IMR-90 (cell line): Measurements from ENCODE around the gene COPS9. TPM values are rescaled to one million over a fixed set of nuclear protein-coding genes. Genes with fewer than 3 reads are reported as not detected.

Experiments used
- ATAC-seq: fragments of 200-7000 bp; cut with Tn5 transposase; 2 replicates; pipeline ENCODE4 v1.9.1; 2020; ENCODE audit warnings: low read depth, mild to moderate bottlenecking, moderate library complexity
- BruUV-seq: library from RNA; stranded (reverse); fragments of 400-500 nt; replicated peaks from 2 replicates; lab custom pipeline; 2021; lab: Mats Ljungman, UMichigan
- CTCF ChIA-PET: fragments of 300-600 bp; formaldehyde crosslinking; extraction: SDS; loops from one replicate; lab custom pipeline; 2021; ENCODE audit warnings: antibody characterized with exemption; lab: Yijun Ruan, JAX
- POLR2A ChIA-PET: fragments of 300-600 bp; sonication (Branson Sonifier 250); formaldehyde crosslinking; loops from one replicate; lab custom pipeline; 2022; ENCODE audit warnings: antibody characterized with exemption; ENCODE audit not compliant: unreplicated experiment; lab: Charles Lee
- DNase-seq: peaks from one replicate; pipeline ENCODE4 v3.0.0; 2013
- H2AFZ ChIP-seq: replicated peaks from 2 replicates; pipeline ENCODE3; 2013; ENCODE audit warnings: low read length, mild to moderate bottlenecking; ENCODE audit not compliant: poor library complexity
- H2AK5ac ChIP-seq: 2 replicates; pipeline ENCODE4 v1.6.1; 2013; ENCODE audit warnings: low read depth, low read length, inconsistent platforms
- H2AK9ac ChIP-seq: replicated peaks from 2 replicates; pipeline ENCODE3; 2013; ENCODE audit warnings: mild to moderate bottlenecking, low read depth, low read length, moderate library complexity; ENCODE audit not compliant: poor library complexity
- H2BK120ac ChIP-seq: 2 replicates; pipeline ENCODE4 v1.6.1; 2013; ENCODE audit warnings: low read depth, low read length, inconsistent platforms
- H2BK15ac ChIP-seq: 3 replicates; pipeline ENCODE4 v1.6.1; 2013; ENCODE audit warnings: low read depth, low read length, inconsistent platforms
- H2BK20ac ChIP-seq: 2 replicates; pipeline ENCODE4 v1.6.1; 2013; ENCODE audit warnings: low read depth, mild to moderate bottlenecking, inconsistent platforms, low read length, moderate library complexity
- H2BK5ac ChIP-seq: 2 replicates; pipeline ENCODE4 v1.6.1; 2013; ENCODE audit warnings: mild to moderate bottlenecking, low read depth, low read length, inconsistent platforms; ENCODE audit not compliant: poor library complexity, severe bottlenecking
- H3K14ac ChIP-seq: replicated peaks from 2 replicates; pipeline ENCODE4 v1.6.1; 2013; ENCODE audit warnings: low read depth, low read length, inconsistent platforms
- H3K18ac ChIP-seq: 2 replicates; pipeline ENCODE4 v1.6.1; 2013; ENCODE audit warnings: low read depth, low read length, control low read depth
- H3K23ac ChIP-seq: 2 replicates; pipeline ENCODE4 v1.6.1; 2013; ENCODE audit warnings: low read depth, low read length, inconsistent platforms
- H3K27ac ChIP-seq: 2 replicates; pipeline ENCODE4 v1.5.1; 2013; ENCODE audit warnings: mild to moderate bottlenecking, control low read depth, low read length; ENCODE audit not compliant: insufficient read depth
- H3K27me3 ChIP-seq: 2 replicates; pipeline ENCODE4 v1.6.1; 2013; ENCODE audit warnings: low read length; ENCODE audit not compliant: control insufficient read depth, insufficient read depth
- H3K36me3 ChIP-seq: 2 replicates; pipeline ENCODE4 v1.6.1; 2013; ENCODE audit warnings: low read length, mixed read lengths; ENCODE audit not compliant: control insufficient read depth, insufficient read depth
- H3K4ac ChIP-seq: 2 replicates; pipeline ENCODE4 v1.6.1; 2013; ENCODE audit warnings: low read depth, low read length, inconsistent platforms
- H3K4me1 ChIP-seq: 2 replicates; pipeline ENCODE4 v1.6.1; 2013; ENCODE audit warnings: low read length, mixed read lengths; ENCODE audit not compliant: control insufficient read depth, insufficient read depth
- H3K4me2 ChIP-seq: 2 replicates; pipeline ENCODE4 v1.6.1; 2013; ENCODE audit warnings: low read depth, mild to moderate bottlenecking, control low read depth, low read length, moderate library complexity
- H3K4me3 ChIP-seq: 2 replicates; pipeline ENCODE4 v1.5.1; 2013; ENCODE audit warnings: low read depth, mild to moderate bottlenecking, control low read depth, low read length, moderate library complexity; ENCODE audit not compliant: insufficient read depth
- H3K56ac ChIP-seq: 2 replicates; pipeline ENCODE4 v1.6.1; 2013; ENCODE audit warnings: low read length, inconsistent platforms; ENCODE audit not compliant: insufficient read depth; ENCODE audit errors: extremely low read depth
- H3K79me1 ChIP-seq, 2 experiments: 2 replicates each; pipeline ENCODE4 v1.6.1; 2013; ENCODE audit warnings: low read length in 2 of 2, inconsistent platforms in 1 of 2, low read depth in 1 of 2
- H3K9ac ChIP-seq: 2 replicates; pipeline ENCODE4 v1.6.1; 2013; ENCODE audit warnings: low read depth, low read length, control low read depth
- H3K9me1 ChIP-seq: 2 replicates; pipeline ENCODE4 v1.6.1; 2013; ENCODE audit warnings: low read length, inconsistent platforms; ENCODE audit not compliant: insufficient read depth
- H3K9me3 ChIP-seq: 2 replicates; pipeline ENCODE4 v1.6.1; 2013; ENCODE audit warnings: low read length; ENCODE audit not compliant: control insufficient read depth, insufficient read depth
- H4K20me1 ChIP-seq: 2 replicates; pipeline ENCODE4 v1.6.1; 2013; ENCODE audit warnings: low read length, inconsistent platforms; ENCODE audit not compliant: insufficient read depth
- H4K5ac ChIP-seq: 2 replicates; pipeline ENCODE4 v1.6.1; 2013; ENCODE audit warnings: mild to moderate bottlenecking, low read depth, low read length, control low read depth
- H4K8ac ChIP-seq, 2 experiments: 2 replicates each; pipeline ENCODE4 v1.6.1; 2013; ENCODE audit warnings: low read depth in 2 of 2, low read length in 2 of 2, control low read depth in 1 of 2, inconsistent platforms in 1 of 2
- H4K91ac ChIP-seq: 2 replicates; pipeline ENCODE4 v1.6.1; 2013; ENCODE audit warnings: low read depth, low read length, inconsistent platforms; ENCODE audit not compliant: insufficient read depth
- BHLHE40 ChIP-seq: fragments of 150-350 bp; IDR thresholded peaks from 2 replicates; pipeline ENCODE4 v1.6.1; 2016; ENCODE audit warnings: mild to moderate bottlenecking, low read depth, low read length
- CEBPB ChIP-seq: IDR thresholded peaks from 2 replicates; pipeline ENCODE4 v1.6.1; 2012; ENCODE audit warnings: low read depth, low read length, improper control_type of control experiment
- CHD1 ChIP-seq: IDR thresholded peaks from 2 replicates; pipeline ENCODE4 v1.6.1; 2012; ENCODE audit warnings: low read depth, low read length, improper control_type of control experiment
- FOS ChIP-seq: fragments of 150-350 bp; IDR thresholded peaks from 2 replicates; pipeline ENCODE4 v1.6.1; 2016; ENCODE audit warnings: low read depth, low read length
- MAFK ChIP-seq: IDR thresholded peaks from 2 replicates; pipeline ENCODE4 v1.6.1; 2012; ENCODE audit warnings: low read depth, low read length, improper control_type of control experiment
- MXI1 ChIP-seq: IDR thresholded peaks from 2 replicates; pipeline ENCODE4 v1.6.1; 2012; ENCODE audit warnings: low read depth, mild to moderate bottlenecking, low read length, moderate library complexity, borderline replicate concordance
- NFE2L2 ChIP-seq: fragments of 150-350 bp; IDR thresholded peaks from 2 replicates; pipeline ENCODE4 v1.6.1; 2016; ENCODE audit warnings: low read depth, mild to moderate bottlenecking, low read length
- POLR2A ChIP-seq: IDR thresholded peaks from 2 replicates; pipeline ENCODE4 v1.6.1; 2012; ENCODE audit warnings: mild to moderate bottlenecking, low read depth, low read length
- RAD21 ChIP-seq: IDR thresholded peaks from 2 replicates; pipeline ENCODE4 v1.6.1; 2012; ENCODE audit warnings: low read length, improper control_type of control experiment
- RCOR1 ChIP-seq: IDR thresholded peaks from 2 replicates; pipeline ENCODE4 v1.6.1; 2012; ENCODE audit warnings: mild to moderate bottlenecking, low read length, improper control_type of control experiment; ENCODE audit not compliant: insufficient replicate concordance
- RFX5 ChIP-seq: IDR thresholded peaks from 2 replicates; pipeline ENCODE4 v1.8.0; 2012; ENCODE audit warnings: low read depth, mild to moderate bottlenecking, low read length, moderate library complexity
- SMC3 ChIP-seq: fragments of 150-350 bp; IDR thresholded peaks from 2 replicates; pipeline ENCODE4 v1.6.1; 2016; ENCODE audit warnings: low read depth, mild to moderate bottlenecking, antibody characterized with exemption, low read length, moderate library complexity
- WGBS, 2 experiments: methylation state at CpG; one replicate each; pipeline versions ENCODE4 v1.1.5 to v1.1.7; 2013; ENCODE audit warnings: missing lambda C conversion rate in 2 of 2; ENCODE audit not compliant: insufficient read length in 1 of 2; ENCODE audit errors: extremely low coverage in 2 of 2; 5-methylcytosine and 5-hydroxymethylcytosine counted together
- dilution Hi-C: fragments of 300-500 bp; cut with HindIII; formaldehyde crosslinking; loops from one replicate; pipeline ENCODE4 v1.14.3; 2018; ENCODE audit warnings: low sequenced_read_pairs; ENCODE audit not compliant: unreplicated experiment
- in situ Hi-C: fragments of 300-500 bp; cut with MboI; formaldehyde crosslinking; loops from 3 replicates; pipeline ENCODE4 v1.14.3; 2019; ENCODE audit warnings: low sequenced_read_pairs, inconsistent platforms, mixed read lengths
- intact Hi-C: fragments of 100-400 bp; cut with micrococcal nuclease; formaldehyde crosslinking; loops from 2 replicates; pipeline ENCODE4 v1.10.0; 2022
- polyA plus RNA-seq, 3 experiments: library from polyadenylated mRNA; depleted of rRNA; stranded (reverse); fragments of >200 nt; gene quantifications; 2 replicates each; pipeline ENCODE4 v1.2.3, GENCODE V29; 2012; ENCODE audit warnings: low replicate concordance in 1 of 3
- total RNA-seq: library from RNA; depleted of rRNA; stranded (reverse); fragments of >200 nt; gene quantifications from 2 replicates; pipeline ENCODE4 v1.2.3, GENCODE V29; 2012
- TF ChIP-seq, protein P1 (sequence below): fragments of 150-350 bp; IDR thresholded peaks from 2 replicates; pipeline ENCODE4 v1.6.1; 2016; ENCODE audit warnings: low read depth, mild to moderate bottlenecking, low read length, moderate library complexity, borderline replicate concordance
- TF ChIP-seq, protein P2 (sequence below): conservative IDR thresholded peaks from 2 replicates; pipeline ENCODE4 v1.5.1; 2012; ENCODE audit warnings: mild to moderate bottlenecking, low read depth, low read length, improper control_type of control experiment
- TF ChIP-seq, protein P3 (sequence below): fragments of 150-350 bp; IDR thresholded peaks from 2 replicates; pipeline ENCODE4 v1.6.1; 2017; ENCODE audit warnings: mild to moderate bottlenecking, antibody characterized with exemption, low read length, low read depth

Gene COPS9
- total and polyA plus RNA-seq, 2 of the 4 experiments (the other 2 are of a cell fraction): 85.9 to 309 TPM

DNA sequence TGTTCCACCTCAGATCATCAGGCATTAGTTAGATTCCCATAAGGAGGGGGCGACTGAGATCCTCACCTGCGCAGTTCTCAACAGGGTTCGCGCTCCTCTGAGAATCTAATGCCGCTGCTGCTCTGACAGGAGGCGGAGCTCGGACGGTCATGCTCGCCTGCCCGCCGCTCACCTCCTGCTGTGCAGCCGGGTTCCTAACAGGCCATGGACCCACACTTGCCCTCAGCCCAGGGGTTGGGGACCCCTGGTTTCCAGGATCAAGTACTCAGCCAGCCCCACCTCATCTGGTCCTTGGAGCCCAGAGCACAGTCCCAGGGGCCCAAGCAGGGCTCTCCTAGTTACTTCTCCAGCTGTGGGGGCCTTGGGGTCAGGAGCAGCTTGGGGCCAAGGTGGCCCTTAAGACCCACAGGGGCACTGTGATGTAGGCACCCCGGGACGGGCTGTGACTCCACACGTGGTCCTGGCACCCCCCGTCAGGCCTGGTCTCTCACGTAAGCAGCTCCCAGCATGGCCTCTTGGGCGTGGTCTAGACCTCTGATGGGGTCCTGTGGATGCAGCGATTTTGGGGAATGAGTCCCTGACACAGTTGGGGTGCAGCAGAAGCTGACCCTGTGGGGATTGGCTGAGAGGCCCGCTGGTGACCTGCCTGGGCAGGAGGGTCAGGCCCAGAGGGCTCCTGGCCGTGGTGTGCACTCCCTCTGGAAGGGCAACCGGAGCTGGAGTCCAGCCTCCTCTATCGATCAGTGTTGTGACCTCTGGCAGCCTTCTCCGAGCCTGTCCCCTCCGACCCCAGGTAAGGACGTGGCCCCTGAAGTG lies 32.6 kb upstream of the COPS9 start:
- in situ Hi-C loops (no loop called here), intact Hi-C loops (no loop called here), dilution Hi-C loops (no loop called here)
- H3K18ac ChIP-seq: no peak overlapping the region
- no peak overlapping the region for H3K23ac ChIP-seq
- H2BK5ac ChIP-seq: no peak overlapping the region
- H2BK15ac ChIP-seq: no peak overlapping the region
- no peaks in the 10 kb centered on the region for H3K79me1 ChIP-seq
- H2AFZ ChIP-seq: no peak overlapping the region
- H4K8ac ChIP-seq: no peak overlapping the region
- no peak overlapping the region for H4K5ac ChIP-seq
- no peak overlapping the region for H3K4me3 ChIP-seq
- H2BK20ac ChIP-seq: no peak overlapping the region
- H4K20me1 ChIP-seq: no peaks in the 10 kb centered on the region
- POLR2A ChIA-PET: interaction anchor here (0.5 kb wide), 1 partner anchor 398 kb away, joined by 3 read pairs; no protein-coding TSS in a partner anchor
- DNase-seq (no peak), ATAC-seq (no peak)
- peaks cover 42% of the 10 kb centered on the region for H3K27me3 ChIP-seq
- 84% methylated on average over 19 of the region's 26 CpGs; no CpG with 5 or more reads in 1 of the 2 experiments for WGBS, 2 experiments
- H2AK9ac ChIP-seq: no peak overlapping the region
- H3K4me2 ChIP-seq: no peak overlapping the region
- H3K9me1 ChIP-seq: no peaks in the 10 kb centered on the region
- TF ChIP-seq MXI1 (no peak), RAD21 (no peak), POLR2A (no peak), CEBPB (no peak), RCOR1 (no peak), SMC3 (no peak), NFE2L2 (no peak), FOS (no peak), CHD1 (no peak), RFX5 (no peak), MAFK (no peak), BHLHE40 (no peak)
- TF ChIP-seq, protein P1, sequence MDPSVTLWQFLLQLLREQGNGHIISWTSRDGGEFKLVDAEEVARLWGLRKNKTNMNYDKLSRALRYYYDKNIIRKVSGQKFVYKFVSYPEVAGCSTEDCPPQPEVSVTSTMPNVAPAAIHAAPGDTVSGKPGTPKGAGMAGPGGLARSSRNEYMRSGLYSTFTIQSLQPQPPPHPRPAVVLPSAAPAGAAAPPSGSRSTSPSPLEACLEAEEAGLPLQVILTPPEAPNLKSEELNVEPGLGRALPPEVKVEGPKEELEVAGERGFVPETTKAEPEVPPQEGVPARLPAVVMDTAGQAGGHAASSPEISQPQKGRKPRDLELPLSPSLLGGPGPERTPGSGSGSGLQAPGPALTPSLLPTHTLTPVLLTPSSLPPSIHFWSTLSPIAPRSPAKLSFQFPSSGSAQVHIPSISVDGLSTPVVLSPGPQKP: no peak
- TF ChIP-seq, protein P2, sequence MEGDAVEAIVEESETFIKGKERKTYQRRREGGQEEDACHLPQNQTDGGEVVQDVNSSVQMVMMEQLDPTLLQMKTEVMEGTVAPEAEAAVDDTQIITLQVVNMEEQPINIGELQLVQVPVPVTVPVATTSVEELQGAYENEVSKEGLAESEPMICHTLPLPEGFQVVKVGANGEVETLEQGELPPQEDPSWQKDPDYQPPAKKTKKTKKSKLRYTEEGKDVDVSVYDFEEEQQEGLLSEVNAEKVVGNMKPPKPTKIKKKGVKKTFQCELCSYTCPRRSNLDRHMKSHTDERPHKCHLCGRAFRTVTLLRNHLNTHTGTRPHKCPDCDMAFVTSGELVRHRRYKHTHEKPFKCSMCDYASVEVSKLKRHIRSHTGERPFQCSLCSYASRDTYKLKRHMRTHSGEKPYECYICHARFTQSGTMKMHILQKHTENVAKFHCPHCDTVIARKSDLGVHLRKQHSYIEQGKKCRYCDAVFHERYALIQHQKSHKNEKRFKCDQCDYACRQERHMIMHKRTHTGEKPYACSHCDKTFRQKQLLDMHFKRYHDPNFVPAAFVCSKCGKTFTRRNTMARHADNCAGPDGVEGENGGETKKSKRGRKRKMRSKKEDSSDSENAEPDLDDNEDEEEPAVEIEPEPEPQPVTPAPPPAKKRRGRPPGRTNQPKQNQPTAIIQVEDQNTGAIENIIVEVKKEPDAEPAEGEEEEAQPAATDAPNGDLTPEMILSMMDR: no peak
- TF ChIP-seq, protein P3, sequence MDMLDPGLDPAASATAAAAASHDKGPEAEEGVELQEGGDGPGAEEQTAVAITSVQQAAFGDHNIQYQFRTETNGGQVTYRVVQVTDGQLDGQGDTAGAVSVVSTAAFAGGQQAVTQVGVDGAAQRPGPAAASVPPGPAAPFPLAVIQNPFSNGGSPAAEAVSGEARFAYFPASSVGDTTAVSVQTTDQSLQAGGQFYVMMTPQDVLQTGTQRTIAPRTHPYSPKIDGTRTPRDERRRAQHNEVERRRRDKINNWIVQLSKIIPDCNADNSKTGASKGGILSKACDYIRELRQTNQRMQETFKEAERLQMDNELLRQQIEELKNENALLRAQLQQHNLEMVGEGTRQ: no peak
- no peak overlapping the region for H2BK120ac ChIP-seq
- H3K4me1 ChIP-seq: peaks cover 3% of the 10 kb centered on the region; the same call in 1 of the 2 replicates
- no peaks in the 10 kb centered on the region for H3K36me3 ChIP-seq
- H3K4ac ChIP-seq: no peak overlapping the region
- no peak overlapping the region for H3K27ac ChIP-seq
- no peak overlapping the region for H2AK5ac ChIP-seq
- H3K56ac ChIP-seq: no peak overlapping the region
- H4K91ac ChIP-seq: no peak overlapping the region
- no peak overlapping the region for H3K14ac ChIP-seq
- H3K9ac ChIP-seq: no peak overlapping the region
- BruUV-seq: no TSS peak
- CTCF ChIA-PET: no interaction called here
- peaks cover 4% of the 10 kb centered on the region; the same call in 1 of the 2 replicates for H3K9me3 ChIP-seq
